Activated effector memory CD4-positive, alpha-beta T cell treated with Interleukin-2 at 50 U/mL for 16 hours (primary cell): Measurements from ENCODE around the gene FGF14.

ENCODE experiments used
- DNase-seq: peaks from one replicate; pipeline ENCODE4 v3.0.0-alpha.2; 2020

FGF14 gene

DNA sequence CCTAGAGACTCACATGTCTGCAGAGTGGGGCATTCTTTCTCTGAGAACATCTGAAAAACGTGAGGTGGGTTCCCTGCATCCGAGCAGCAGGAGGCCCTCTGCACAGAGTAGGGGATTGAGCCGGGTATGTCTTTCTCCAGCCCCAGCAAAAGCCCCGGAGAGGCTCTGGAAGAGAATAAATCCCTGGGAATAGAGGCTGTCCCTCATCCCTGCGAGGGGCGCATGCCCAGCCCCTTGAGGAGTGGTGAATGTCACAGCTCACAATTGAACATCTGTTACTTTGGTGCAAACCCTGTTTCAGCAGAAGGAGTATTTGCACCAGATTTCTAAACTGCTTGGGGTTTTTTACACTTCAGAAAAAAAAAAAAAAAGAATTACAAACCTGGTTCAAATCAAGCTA lies 164.6 kb downstream of the FGF14 start:
- no peak for DNase-seq

DNA sequence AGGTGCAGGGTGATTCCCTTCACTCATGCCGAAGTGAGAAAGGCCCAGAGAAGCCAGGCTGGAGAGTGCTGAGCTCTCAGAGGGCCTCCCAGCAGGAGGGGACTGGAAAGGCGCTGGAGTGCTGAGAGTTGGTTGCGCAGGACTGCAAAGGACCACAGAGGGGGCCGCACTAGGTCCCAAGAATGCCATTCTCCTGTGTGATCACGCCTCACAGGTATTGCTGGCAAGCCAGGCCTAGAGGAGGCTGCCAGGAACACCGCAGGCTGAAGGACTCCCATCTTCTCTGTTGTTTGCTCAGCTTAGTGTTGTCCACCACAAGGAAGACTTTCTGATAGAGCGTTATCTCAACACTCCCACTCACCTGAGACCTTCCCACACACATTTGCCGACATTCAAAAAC lies 165.0 kb downstream of the FGF14 start:
- no peak for DNase-seq

DNA sequence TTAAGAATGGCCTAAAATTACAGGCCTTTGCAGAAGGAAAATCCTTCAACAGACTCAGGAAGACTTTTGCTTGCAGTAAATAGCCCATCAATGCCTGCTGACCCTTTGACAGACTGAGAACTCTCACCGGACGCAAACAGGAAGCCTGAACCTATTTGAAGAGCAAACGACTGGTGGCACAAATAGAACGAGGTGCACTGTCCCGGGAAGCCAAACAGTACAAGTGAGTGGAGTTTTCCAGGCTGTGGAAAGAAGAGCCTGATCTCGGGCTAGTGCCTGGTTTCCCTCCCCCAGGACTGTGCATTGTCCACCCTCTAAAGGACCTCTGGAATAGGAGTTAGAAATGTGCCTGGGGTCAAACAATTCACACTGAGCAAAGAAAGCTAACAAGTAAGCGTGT lies 165.5 kb downstream of the FGF14 start:
- DNase-seq, result no peak

DNA sequence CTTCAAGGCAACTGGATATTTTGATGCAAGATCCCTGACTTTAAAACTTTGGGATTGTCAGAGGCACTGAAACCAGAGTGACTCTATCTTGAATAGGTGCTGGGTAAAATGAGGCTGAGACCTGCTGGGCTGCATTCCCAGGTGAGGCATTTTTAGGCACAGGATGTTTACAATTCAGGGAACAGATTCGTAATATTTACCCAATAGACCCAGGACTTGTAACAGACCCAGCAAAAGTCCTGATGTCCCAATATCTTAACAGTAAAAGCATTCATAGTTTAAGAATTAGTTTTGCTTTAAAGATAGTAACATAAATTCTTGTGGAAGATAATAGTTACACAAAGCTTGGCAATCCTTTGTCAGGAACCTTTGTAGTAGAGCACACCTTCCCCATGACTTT lies 166.2 kb downstream of the FGF14 start:
- DNase-seq, result no peak

DNA sequence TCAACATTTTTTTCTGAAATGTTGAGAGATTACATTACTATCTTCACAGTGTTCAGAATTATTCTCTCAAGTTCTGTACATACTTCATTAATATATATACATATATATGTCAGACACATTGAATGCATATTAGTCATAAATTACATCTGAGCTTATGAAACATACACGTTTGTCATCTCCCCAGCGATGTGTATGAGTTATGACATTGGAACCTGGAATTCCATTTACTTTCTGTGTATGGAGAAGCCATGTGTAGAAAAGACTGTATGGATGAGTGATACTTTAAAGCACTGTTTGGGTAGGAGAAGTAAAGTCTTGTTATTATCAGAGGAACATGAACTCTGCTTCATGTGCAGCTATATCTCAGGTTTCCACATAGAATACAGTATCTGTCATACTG lies 167.2 kb downstream of the FGF14 start:
- no peak for DNase-seq

DNA sequence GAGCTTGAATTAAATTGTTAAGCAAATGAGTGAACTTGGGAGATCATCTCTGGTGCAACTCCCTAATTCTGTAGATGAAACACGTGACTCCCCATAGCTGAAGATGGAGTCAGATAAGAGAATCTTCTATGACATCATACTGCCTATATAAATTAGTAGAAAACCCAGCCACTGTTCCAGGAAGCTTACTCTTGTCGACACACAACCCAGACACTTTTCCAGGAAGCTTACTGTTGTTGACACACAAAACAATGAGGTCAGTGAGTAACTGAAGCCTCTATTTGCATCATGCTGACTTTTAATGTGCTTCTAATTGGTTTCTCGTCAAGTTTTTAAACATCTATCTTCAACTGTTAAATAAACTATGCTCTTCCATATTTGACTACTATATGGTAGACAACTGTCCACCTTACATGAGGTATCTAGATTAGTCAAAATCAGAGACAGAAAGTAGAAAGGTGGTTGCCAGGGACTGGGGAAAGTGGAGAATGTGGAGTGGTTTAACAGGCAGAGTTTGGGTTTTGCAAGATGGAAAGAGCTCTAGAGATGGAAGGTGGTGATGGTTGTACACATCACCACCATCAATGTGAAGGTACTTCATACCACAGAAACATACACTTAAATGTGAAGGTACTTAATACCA lies 168.2 kb downstream of the FGF14 start:
- DNase-seq, result no peak

DNA sequence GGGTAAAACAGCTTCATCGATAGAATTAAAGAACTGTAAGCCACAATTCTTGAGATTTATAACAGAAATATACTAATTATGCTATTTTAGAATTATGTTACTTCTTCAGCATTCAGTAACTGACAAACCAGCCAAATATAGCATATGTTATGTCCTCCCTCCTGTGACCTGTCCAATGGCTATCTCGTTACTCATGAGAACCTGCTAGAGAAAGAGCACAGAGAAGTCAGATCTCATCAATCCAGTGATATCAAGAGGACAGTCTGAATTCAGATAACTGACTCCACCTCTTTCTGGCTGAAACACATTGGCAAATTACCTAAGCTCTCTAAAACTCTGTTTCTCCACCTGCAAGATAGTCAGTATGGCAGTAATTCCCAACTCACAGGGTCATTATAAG lies 170.4 kb downstream of the FGF14 start:
- no peak for DNase-seq

DNA sequence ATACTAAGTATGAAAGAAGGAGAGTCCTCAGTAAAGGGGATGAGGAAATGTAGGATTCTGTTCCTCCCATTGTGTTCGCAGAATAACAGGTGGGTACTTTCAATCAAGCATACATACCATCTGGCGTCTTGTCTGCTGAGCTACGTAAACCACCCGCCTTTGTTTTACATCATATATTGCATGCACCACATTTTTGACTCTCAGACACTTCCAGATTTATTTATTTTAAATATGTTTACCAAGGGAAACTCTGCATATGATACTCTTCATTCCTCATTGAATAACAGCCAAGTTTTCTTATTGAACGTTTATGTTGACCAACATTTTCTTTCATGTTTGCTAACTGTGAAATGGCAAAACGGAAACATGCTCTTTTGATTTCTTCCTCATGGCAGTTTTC lies 174.1 kb downstream of the FGF14 start:
- DNase-seq, result no peak

DNA sequence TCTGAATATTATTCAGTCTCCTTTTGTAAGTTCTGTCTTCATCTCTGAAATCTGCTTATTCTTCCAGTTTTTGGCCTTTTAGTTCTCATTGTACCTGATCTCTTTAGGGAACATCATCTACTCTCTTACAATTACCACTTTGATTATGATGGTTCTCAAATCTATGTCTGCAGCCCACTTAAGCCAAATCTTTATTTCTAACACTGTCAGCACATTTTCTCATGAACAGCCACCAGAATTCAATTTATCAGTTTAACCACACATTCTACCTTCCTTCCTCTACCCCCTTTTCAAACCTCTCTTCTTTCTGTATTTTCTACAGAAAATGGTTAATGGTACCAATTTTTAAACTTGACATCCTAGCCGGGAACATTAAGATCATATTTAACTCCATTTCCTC lies 175.3 kb downstream of the FGF14 start:
- DNase-seq, result no peak

DNA sequence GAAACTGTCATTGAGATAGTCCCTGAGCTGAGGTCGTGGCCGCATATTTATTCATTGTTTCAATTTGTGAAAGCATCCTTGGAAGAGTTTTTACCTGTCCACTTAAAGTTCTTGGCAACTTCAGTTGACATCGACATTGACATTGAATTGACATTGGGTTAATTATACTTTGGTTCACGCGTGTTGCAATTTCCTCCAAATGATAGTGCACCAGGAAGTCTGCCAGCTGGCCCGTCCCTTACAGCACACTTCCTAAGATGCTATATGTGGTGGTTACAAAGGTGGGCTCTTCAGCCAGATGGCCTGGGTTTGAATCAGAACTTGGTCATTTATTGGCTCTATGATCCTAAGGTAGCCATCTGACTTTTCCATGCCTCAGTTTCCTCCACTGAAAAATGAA lies 176.0 kb downstream of the FGF14 start:
- DNase-seq, result no peak

DNA sequence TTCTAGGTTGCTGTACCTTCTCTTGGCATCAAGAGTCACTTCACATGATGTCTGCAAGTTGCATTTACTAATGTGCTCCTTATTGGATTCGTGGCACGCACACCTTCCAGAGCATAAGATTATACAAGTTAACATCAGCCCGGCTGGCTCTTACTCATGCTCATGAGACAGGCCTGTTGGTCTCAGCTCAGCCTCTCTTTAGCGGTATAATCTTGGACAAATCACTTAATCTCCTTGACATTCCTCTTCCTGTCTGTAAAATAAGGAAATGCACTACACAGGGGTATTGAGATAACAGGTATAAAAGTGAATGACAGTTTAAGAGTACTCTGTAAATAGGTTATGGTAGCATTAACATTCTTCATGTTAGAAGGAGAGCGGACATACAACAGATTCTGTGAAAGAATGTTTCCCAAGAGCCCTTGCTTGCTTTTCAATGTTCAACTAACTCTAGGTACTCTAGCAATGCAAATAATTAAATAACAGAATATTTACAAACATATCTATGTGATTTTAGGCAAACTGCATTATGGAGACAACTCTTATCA lies 181.1 kb downstream of the FGF14 start:
- no peak for DNase-seq

DNA sequence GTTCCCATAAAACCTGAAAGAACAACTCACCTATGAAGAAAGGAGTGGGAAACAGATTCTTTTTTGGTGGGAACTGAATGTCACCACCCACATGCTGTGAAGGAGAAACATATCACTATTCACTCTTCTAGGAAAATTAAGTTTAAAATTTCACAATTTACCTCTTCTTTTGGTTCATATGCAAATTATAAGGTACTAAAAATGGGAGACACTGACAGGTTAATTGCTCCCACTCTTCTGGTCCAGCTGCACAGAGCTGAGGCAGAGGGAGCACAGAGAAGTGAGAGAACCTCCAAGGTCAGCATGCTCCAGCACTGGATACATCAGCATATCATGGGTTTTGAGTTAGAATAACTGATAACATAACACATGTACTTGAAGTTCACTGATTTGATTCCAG lies 186.9 kb downstream of the FGF14 start:
- no peak for DNase-seq

DNA sequence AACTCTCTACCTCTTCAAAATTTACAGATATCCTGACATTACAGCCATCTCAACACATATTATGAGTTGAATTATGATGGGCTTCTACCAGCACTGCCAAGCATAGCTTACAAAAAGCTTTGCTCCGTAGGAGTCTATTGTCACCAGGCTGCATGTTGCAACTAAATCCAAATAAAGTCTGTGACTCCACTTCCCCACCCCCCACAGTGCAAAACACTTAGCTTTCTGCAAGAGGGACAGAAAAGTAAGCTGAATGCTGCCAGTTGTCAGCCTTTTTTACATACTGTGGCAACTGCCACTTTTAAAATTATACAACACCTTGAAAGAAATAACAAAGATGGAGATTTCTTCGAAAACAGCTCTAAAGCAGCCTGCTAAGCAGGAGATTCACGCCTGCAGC lies 189.1 kb downstream of the FGF14 start:
- DNase-seq, result no peak

DNA sequence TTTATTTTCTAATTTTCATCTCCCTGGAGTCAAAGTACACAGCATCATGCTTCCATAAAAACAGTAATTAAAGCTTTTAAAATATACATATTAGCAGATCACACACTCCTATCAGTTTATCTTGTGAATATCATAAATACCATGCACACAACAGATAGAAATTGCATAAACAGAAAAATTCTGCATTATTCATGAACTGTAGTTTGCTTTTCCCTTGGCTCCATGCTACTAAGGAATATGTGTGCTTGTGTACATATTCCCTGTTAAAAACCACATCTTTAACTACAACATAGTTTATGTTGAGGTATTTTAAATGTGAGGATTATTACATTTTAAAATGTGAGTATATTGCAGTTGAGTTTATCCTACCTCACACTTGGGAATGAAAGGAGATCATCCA lies 193.5 kb downstream of the FGF14 start:
- DNase-seq, result no peak

DNA sequence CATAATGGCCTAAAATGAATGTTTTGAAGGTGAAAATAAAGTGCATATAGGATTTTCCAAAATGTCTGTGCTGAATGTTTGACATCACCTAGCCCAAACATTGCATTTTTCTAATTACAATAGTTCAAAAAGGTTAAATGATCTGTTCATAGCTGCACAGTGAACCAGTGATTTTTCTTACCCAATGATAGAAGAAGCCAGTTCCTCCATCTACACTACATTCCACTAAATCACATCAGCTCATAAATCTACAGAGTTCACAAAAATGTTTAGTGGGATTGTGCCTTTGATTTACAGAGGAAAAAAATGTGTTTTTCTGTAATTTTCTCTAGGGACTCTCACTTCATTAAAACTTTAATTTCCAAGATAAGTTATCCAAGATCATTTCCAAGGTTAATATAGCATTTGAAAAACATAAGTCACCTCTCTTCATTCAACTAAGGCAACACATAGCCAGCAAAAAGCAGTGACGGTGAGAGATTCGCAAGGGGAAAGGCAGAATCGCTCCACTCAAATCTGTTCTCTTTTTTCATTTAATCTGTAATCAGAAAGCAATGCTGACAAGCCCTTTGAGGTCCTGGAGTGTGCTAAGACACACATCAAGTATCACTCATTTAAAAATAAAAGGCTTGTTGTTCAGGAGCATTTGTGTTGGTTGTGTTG lies 194.0 kb downstream of the FGF14 start:
- DNase-seq, result no peak

DNA sequence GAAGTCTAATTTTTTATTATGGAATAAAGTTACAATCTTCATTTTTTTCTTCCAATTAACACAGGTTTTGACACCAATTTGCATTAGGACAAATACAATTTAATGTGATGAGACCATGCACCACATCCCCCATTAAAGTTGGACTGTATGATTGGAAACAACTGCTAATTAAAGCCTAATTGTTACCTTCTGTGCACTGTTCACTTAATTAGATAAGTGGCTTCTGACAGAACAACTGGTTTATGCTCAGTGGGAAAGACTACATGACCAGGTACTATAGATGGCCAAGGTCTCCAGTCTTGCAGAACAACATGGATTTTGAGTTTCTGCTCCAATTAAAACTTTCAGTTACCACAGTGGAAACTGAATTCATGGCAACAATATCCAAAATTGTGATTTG lies 198.1 kb downstream of the FGF14 start:
- DNase-seq, result no peak

DNA sequence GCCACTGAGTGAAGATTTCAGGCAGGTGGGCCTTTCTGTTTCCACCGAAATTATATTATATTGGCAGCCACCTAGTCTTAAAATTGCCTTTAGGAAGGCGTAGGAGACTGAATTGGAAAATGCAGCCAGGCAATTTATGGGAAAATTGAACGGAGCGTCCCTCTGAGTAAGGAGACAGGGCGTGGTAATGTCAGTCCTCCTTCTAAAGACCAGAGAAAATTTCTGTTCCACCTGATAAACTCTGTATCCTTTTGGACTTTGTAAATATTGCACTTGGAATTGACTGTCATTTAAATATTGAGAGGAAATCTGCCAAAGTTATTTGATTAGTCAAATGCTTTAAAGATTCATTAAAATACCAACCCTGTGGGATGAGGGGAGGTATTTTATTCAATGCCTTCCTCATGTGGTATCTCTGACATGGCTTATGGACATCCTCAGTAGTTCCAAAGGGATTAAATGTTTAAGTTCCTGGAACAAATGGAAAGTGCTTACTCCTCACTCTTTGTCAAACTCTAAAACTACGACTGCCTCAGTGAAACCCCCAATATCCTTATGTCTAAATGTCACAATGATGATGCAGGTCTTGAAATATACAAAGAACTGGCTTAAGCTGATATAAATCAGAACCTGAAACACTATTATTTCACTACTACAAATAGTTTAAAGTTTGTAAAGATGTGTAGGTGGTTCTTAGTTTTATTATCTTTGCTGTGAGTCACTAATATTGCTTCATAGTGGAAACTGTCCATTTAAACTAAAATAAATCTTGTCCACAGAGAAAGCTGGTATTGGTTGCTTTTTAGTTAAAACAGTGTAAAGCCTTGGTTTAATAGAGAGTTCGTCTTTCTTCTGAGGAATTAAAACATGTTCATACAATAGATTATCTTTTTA lies 203.2 kb downstream of the FGF14 start:
- DNase-seq, result no peak

DNA sequence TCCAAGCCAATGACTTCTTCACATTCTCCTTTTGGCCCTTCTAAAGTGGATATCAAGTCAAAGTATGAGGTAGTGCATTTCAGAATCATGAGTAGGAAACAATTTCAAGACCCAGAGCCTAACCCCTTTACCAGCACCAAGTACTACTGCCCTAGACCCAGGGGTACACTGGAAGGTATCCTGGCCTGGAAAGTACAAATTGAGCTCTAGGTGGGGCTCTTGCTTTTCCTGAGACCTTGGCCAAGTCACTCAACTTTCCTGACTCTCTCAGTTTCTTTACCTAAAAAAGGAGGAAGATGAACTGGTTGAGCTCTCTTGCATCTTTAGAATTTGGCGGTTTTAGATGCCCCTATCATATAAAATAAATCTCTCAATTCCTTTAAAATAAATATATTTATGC lies 204.7 kb downstream of the FGF14 start:
- DNase-seq, result no peak

DNA sequence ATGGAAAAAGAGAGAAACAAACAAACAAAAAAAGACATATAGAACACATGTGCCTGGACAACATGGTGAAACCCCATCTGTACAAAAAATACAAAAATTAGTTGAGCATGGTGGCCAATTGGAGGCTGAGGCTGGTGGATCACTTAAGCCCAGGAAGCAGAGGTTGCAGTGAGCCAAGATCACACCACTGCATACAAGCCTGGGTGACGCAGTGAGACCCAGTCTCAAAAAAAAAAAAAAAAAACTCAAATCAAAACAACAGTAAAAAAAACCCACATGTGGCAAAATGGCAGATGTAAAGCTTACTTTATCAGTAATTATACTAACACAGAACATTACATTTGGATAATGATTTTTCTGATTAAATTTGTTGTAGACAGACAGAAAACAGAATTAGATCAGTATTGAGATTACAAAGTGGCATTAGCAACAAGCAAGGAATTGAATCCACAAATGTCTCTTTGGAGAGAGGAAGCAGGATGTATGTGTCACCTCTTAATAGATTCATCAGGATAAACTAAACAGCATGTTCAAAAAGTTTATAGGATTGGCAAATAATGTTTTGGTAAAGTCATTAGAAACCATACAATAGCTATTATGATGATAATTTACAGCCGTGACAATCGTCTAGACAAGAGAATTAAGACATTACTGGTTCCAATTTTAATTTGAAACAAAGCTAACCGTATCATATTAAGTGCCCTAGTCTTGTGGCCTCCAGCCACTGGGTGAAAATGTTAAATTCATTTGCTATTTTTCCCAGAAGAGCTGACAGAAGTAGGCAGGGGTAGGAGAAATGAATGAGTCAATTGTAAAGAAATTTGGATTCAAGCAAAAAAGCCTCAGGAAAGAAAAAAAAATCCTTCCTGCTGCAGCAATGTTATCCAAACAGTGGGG lies 206.0 kb downstream of the FGF14 start:
- no peak for DNase-seq

DNA sequence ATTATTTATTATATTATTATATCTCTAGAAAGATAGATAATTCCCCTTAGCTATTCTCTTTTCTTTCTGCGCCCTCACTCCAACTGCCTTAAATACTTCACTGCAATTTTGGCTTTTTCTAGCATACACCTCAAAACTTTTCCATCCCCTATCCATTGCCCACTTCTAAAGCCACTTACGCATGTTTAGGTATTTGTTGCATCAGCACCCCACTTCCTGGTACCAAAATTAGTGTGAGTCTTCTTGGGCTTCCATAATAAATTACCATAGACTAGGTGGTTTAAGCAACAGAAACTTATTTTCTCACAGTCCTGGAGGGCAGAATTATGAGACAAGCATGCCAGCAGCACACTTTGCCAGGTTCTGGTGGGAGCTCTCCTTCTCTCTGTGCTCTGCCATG lies 209.0 kb downstream of the FGF14 start:
- no peak for DNase-seq

DNA sequence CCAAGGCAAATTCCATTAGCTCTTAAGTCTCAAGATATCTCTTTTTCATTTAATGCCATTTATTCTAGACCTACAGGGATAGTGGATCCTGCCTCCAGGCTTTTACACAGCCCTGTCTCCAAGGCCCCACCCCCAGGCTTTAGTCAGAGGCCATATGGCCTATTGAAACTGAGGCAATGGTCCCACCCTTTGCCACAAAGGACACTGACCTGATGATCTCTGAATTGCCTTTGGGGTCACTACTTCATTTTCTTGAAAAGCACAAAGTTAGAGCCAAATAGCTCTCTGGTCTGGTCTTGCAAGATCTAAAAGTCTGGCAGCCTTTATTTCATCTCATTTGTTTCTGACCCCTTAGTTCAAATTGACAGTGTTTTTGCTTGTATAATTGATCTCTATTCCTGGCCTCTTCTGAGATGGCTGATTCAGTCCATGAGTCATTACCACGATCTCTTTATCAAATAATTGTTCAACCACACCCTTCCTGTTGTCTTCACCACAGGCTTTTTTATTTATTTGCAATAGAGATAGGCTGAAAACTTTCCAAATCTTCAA lies 209.8 kb downstream of the FGF14 start:
- DNase-seq, result no peak

DNA sequence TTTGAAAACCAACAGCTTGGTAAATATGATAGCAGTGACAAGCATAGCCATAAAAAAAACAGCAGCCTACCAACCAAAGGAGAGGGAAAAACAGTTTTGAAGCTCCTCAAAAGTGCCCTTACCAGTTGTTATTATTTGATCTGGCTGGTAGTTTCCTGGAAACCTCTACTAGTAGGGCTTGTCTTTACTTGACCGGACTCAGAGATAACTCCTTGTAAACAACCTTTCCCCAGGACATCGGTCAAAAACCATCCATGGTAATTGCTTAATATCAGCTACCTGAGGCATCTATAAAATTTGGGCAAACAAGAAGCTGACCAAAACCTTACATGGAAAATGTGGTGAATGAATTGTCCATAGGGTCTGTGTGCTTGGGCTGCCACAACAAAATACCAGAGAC lies 210.9 kb downstream of the FGF14 start:
- DNase-seq, result no peak

DNA sequence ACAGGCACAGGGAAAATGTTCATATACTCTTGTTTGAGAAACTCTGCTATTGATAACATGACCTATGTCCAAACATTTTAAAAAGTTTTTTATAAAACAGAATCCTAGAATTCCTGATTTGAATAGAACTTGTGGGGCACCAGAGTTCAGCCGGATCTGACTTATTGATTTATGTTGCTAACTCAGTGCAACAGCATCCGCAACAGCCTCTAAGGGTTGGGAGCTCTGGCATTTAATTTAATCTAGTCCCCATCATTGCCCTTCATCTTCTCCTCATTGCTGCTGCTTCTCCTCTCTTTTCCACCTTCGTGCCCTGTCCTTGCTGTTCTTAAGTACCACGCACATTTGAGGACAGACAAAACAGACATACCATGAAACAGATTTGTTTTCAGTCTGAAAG lies 214.5 kb downstream of the FGF14 start:
- no peak for DNase-seq
